Measurements from ENCODE around the gene DDI2.

GRCh38 chr1:15690317-15690716 is 73.1 kb downstream of the DDI2 start:
- no peak for TF ChIP-seq MAX (IDR thresholded peaks at IDR 0.05; ENCODE audit: low read depth, low read length)
- TF ChIP-seq CTCF (IDR thresholded peaks at IDR 0.05; ENCODE audit: low read depth, low read length): no peak
- TF ChIP-seq MYC (IDR thresholded peaks at IDR 0.05; ENCODE audit: low read depth, low read length): no peak
- no peak for TF ChIP-seq POLR2A (IDR thresholded peaks at IDR 0.05; ENCODE audit: extremely low read depth, insufficient read length)
